GM18907 (cell line): ENCODE measurements around the gene GTPBP10.

Source experiments
- ATAC-seq: cut with Tn5 transposase; IDR thresholded peaks from one replicate; pipeline ENCODE4 v1.9.1; 2021; ENCODE audit warnings: mild to moderate bottlenecking, moderate library complexity; ENCODE audit not compliant: unreplicated experiment

The GTPBP10 gene

DNA sequence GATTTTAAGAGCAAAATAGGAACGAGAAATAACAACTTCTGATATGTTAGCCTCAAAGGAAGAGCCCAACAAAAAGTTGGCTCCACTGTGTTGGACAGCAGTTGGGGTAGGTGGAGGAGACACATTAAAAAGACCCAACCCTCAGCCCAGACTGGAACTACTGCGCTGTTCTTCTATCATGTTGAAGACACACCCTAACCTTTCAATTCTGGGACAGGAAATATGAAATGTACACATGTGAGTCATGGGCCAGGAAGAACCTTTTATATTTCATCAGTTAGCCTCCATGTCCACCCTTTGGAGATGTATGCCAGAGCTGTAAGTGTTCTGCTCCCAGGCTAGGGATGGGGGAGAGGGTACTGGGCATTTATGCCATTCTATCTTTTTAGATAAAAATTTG, 78.9 kb downstream of the GTPBP10 start:
- no peak for ATAC-seq

DNA sequence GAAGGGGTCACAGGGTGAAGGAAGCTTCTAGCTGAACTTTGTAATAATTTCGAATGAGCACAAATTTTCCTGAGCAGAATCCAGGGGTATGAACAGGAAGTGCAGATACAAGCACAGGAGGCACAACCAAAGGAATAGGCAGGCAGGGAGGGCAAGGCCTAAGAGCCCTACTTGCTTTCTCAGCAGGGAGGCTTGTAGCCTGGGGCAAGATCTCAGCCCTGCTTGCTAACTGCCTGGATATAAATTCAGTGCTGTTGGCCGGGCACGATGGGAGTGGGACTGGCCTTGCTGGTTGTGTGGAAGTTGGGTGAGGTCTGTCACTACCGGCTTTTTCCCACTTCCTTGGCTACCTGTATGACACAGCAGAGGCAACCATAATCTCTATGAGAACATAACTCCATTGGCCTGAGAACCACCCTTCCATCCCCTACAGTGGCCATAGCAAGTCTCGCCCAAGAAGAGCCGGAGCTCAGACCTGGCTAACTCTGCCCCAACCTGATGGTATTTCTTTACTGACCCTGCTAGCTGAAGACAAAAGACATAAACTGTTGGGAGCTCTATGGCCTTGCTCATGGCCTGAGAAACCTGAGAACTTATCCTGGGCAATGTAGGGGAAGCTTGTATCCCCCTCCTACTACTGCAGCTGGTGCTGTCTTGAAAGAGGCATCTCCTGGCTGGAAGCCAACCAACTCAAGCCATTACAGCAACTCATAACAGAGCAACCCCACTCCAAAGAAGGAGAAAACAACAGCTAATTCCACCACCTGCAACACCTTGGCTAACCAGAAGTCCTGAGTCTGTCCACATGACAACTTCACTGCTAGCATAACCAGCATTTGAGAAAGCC, 84.3 kb downstream of the GTPBP10 start:
- no peak for ATAC-seq

DNA sequence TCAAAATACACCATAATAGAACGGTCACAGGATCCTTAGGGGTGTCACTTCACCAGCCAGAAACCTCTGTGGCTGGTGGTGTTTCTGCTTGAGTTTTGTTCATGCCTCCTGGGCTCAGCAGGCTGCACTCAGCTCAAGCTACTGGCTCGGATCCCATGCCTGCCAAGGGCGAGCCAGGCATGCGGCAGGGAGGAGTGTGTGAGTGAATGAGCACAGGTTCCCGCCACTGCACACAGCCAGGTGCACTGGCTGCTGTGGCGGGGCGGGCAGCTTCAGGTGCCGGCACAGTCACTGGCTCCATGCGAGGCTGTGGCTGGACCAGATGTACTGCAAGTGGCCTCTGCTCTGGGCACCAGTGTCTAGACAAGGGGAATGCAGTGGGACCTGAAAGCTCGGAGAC, 86.2 kb downstream of the GTPBP10 start:
- no peak for ATAC-seq

- ATAC-seq: no peak
Measured at GRCh38 chr7:90433221-90433620, 86.7 kb downstream of the GTPBP10 start.
